Measurements from ENCODE around the gene PIGO.

Gene PIGO

GRCh38 chr9:35070823-35071813 lies 25.3 kb downstream of the PIGO start:
- DNase-seq, result no peak

DNA sequence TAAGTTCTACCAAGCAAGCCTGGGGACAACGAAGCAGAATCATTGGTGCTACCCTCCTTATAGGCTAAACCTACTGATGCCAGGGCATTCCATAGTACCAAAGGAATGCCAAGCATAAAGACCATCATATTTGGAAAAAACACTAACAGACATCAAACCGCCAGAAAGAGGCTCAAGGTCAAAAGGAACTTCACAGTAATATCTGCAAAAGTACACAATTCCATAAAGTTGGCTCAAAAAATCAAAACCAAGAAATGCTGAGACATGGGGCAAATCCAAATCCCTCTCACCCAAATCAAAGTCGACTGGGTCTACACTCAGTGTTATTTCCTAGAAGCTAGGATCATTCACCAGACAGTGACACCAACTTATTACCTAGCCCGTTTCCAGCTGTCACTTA lies 27.4 kb downstream of the PIGO start:
- DNase-seq, result no peak

- DNase-seq, result no peak
Measured at GRCh38 chr9:35067056-35067455, 29.3 kb downstream of the PIGO start.

DNA sequence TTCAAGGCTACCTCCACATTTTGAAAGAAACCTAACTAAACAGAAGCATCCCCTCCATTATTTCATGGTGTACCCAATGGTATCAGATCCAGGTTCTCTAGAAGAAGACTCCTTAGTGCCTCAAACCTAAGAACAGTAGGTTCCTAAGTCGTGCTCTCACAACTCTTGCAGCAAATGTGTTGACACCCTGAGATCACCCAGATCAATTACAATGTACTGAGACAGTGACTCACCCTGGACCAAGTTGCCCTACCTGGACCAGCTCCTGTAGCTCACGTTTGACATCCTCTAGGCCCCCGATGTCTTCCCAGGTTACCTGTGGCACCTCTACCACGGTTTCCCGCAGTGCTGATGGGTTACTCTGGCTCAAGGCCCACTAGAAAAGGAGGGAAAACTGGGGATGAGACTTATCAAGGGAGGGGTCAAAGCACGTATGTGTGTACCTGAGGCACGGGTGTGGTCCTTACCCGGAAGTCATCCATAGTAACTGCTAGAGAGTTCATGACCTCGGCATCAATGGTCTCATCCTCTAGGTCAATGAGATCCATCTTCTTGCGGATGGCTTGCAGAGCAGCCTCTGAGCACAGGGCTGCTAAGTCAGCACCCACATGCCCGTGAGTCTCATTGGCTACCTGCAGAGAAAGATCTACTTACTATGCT lies 35.7 kb downstream of the PIGO start:
- no peak for DNase-seq

GRCh38 chr9:35059438-35059837 lies 37.0 kb downstream of the PIGO start:
- DNase-seq, result no peak

GRCh38 chr9:35057271-35057620 lies 39.1 kb downstream of the PIGO start:
- no peak for DNase-seq

GRCh38 chr9:35056571-35057270 lies 39.7 kb downstream of the PIGO start:
- no peak for DNase-seq

GRCh38 chr9:35054871-35055644 lies 41.3 kb downstream of the PIGO start:
- no peak for DNase-seq

DNA sequence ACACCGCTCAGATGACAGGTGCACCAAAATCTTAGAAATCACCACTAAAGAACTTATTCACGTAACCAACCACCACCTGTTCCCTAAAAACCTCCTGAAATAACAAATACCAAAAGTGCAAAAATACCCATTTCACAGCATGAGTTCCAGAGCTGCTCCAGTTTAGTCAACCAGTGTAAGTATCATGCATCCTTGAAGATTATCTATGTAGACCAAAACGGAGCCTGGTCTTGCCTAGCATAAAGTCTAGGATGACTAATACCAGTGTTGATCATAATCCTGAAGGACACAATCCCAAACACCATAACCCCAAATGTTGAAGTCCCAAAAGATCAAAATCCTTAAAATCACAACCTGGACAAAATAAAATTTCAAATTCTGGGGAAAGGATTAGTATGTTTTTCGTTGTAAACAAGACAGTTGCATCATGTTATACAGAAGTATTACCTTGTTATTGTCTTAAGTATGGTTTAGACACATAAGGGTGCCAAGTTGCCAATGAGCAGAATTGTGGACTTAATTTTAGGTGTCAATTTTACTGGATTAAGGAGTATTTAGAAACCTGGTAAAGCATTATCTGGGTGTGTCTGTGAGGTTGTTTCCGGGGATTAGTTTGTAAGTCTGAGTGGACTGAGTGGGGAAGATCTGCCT lies 42.1 kb downstream of the PIGO start:
- no peak for DNase-seq

DNA sequence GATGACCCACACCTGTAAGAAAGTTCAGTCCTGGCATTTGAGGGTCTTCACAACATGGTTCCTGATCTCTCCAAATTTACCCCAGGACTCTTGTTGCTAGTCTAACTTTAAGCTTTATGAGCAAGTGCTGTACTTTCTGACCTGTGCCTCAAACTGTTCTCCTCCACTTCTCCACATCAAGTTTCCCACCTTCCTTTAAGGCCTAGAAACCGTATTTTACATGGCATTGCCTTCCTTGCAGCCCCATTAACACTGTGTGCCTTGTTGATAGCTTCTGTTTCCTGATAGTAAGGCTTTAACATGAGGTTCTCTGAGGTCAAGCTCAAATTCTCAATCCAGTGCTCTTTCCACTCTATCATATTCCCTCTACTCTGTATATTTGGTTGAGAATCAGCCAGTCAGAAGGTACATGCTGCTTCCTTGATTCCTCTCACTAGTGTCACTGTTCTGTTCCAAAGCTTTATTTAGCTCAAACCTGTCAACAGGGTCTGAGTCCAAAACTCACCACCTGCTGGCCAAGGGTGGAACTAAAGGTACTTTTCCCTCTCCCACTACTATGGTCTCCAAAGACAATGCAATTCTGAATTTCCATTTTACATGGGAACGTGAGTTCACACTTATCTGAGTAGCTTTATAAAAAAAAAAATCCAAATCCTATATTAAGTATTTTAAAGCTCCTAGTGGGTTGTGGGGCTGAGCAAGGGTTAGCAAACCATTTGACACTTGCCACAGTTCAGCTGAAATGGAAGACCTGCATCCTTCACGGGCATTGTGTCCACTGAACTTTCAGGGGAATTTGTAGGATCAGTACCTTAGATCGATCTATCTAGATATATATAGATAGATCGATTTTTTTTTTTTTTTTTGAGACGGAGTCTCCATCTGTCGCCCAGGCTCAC lies 45.1 kb downstream of the PIGO start:
- DNase-seq, result no peak

GRCh38 chr9:35048511-35048910 lies 47.9 kb downstream of the PIGO start:
- no peak for DNase-seq

- DNase-seq, result no peak
Measured at GRCh38 chr9:35044071-35044470, 52.3 kb downstream of the PIGO start.

DNA sequence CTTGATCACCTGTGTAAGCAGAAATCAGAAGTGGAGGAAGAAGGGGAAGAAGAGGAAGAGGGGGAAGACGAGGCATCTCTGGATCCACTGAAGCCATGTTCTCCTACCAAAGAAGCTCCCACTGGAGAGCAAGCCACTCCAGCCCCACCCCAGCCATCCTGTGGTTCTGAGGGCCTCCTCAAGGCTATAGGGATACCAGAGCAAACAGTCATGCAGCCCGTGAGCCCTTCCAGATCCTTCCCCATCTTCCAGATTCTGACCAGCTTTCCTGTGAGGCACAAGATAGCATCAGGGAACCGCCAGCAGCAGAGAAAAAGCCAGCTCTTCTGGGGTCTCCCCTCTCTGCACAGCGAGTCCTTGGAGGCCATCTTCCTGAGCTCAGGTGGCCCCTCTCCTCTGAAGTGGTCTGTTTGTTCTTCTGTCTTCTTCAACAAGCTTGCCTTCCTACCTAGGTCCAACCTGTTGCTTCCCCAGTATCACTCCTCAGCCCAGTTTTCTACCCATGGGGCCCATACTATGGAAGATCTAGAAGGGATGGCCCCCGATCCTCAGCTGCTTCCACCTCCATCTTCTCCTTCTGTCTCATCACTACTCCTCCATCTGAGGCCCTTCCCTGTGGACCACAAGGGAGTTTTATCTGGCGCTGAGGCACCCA lies 53.4 kb downstream of the PIGO start:
- DNase-seq, result no peak

- DNase-seq, result no peak
Measured at GRCh38 chr9:35042081-35042604, 54.2 kb downstream of the PIGO start.

All from NCI-H1436 treated with DMSO at 0.1 percent for 48 hours (cell line).